Mesenchymal stem cell (in vitro differentiated cells and primary cell): Measurements from ENCODE around the gene MDM2.

Source experiments
- DNase-seq: peaks from one replicate; pipeline ENCODE4 v3.0.0-alpha.2; 2013
- H2AFZ ChIP-seq: one replicate; pipeline ENCODE4 v1.6.1; 2013; ENCODE audit warnings: low read depth, mild to moderate bottlenecking, control low read depth, inconsistent platforms, low read length, moderate library complexity
- H2AK5ac ChIP-seq: 2 replicates; pipeline ENCODE4 v1.6.1; 2013; ENCODE audit warnings: low read length, moderate library complexity, mild to moderate bottlenecking, inconsistent platforms; ENCODE audit not compliant: severe bottlenecking
- H2BK120ac ChIP-seq: one replicate; pipeline ENCODE4 v1.6.1; 2013; ENCODE audit warnings: low read depth, mild to moderate bottlenecking, inconsistent platforms, low read length, moderate library complexity
- H2BK12ac ChIP-seq, 2 experiments: one replicate each; pipeline ENCODE4 v1.6.1; 2013; ENCODE audit warnings: inconsistent platforms in 2 of 2, low read length in 2 of 2, mild to moderate bottlenecking in 2 of 2, moderate library complexity in 2 of 2, control low read depth in 1 of 2
- H2BK15ac ChIP-seq: one replicate; pipeline ENCODE4 v1.6.1; 2013; ENCODE audit warnings: mild to moderate bottlenecking, low read depth, inconsistent platforms; ENCODE audit not compliant: poor library complexity, severe bottlenecking
- H2BK5ac ChIP-seq: 2 replicates; pipeline ENCODE4 v1.6.1; 2013; ENCODE audit warnings: low read depth, mild to moderate bottlenecking, low read length, control low read depth, inconsistent platforms; ENCODE audit not compliant: poor library complexity, severe bottlenecking
- H3K14ac ChIP-seq, 2 experiments: one replicate each; pipeline ENCODE4 v1.6.1; 2013; ENCODE audit warnings: inconsistent platforms in 2 of 2, low read length in 2 of 2, control low read depth in 1 of 2, mild to moderate bottlenecking in 1 of 2, moderate library complexity in 1 of 2
- H3K18ac ChIP-seq, 2 experiments: one replicate each; pipeline ENCODE4 v1.6.1; 2013; ENCODE audit warnings: inconsistent platforms in 2 of 2, low read length in 2 of 2, control low read depth in 1 of 2, low read depth in 1 of 2, mild to moderate bottlenecking in 1 of 2
- H3K23ac ChIP-seq, 2 experiments: one replicate each; pipeline ENCODE4 v1.6.1; 2013; ENCODE audit warnings: inconsistent platforms in 2 of 2, low read length in 2 of 2, mild to moderate bottlenecking in 2 of 2, moderate library complexity in 2 of 2, control low read depth in 1 of 2
- H3K27ac ChIP-seq: 2 replicates; pipeline ENCODE4 v1.5.1; 2013; ENCODE audit warnings: mild to moderate bottlenecking, moderate library complexity, low read length, control low read depth, inconsistent platforms; ENCODE audit not compliant: poor library complexity, severe bottlenecking
- H3K27me3 ChIP-seq, 2 experiments: 2 replicates each; pipeline versions ENCODE4 v1.6.1 to v1.7.0; 2013; ENCODE audit warnings: low read length in 2 of 2, mild to moderate bottlenecking in 2 of 2, moderate library complexity in 2 of 2, control low read depth in 1 of 2, inconsistent platforms in 1 of 2; ENCODE audit not compliant: control insufficient read depth in 1 of 2, insufficient read depth in 1 of 2
- H3K36me3 ChIP-seq, 2 experiments: 2 replicates each; pipeline versions ENCODE4 v1.6.1 to v1.7.0; 2013; ENCODE audit warnings: low read length in 2 of 2, control low read depth in 1 of 2, inconsistent platforms in 1 of 2, low read depth in 1 of 2, mild to moderate bottlenecking in 1 of 2; ENCODE audit not compliant: insufficient read depth in 2 of 2, control insufficient read depth in 1 of 2
- H3K4ac ChIP-seq, 2 experiments: one replicate each; pipeline ENCODE4 v1.6.1; 2013; ENCODE audit warnings: inconsistent platforms in 2 of 2, low read length in 2 of 2, mild to moderate bottlenecking in 2 of 2, moderate library complexity in 2 of 2, control low read depth in 1 of 2, low read depth in 1 of 2
- H3K4me1 ChIP-seq: 2 replicates; pipeline ENCODE4 v1.6.1; 2013; ENCODE audit warnings: low read depth, low read length, control low read depth; ENCODE audit not compliant: control insufficient read depth, insufficient read depth
- H3K4me2 ChIP-seq: 2 replicates; pipeline ENCODE4 v1.6.1; 2013; ENCODE audit warnings: low read length, mild to moderate bottlenecking, inconsistent platforms; ENCODE audit not compliant: poor library complexity, severe bottlenecking
- H3K4me3 ChIP-seq, 2 experiments: 2 replicates each; pipeline versions ENCODE4 v1.5.1 to v1.7.0; 2013; ENCODE audit warnings: low read length in 2 of 2, mild to moderate bottlenecking in 2 of 2, control low read depth in 1 of 2, low read depth in 1 of 2; ENCODE audit not compliant: insufficient read depth in 1 of 2
- H3K79me1 ChIP-seq: replicated peaks from 2 replicates; pipeline ENCODE4 v1.6.1; 2013; ENCODE audit warnings: mild to moderate bottlenecking, control low read depth, low read length, inconsistent platforms; ENCODE audit not compliant: poor library complexity, severe bottlenecking
- H3K9ac ChIP-seq: 2 replicates; pipeline ENCODE4 v1.7.0; 2013; ENCODE audit warnings: mild to moderate bottlenecking, low read length, moderate library complexity
- H3K9me3 ChIP-seq: 2 replicates; pipeline ENCODE4 v1.7.0; 2013; ENCODE audit warnings: mild to moderate bottlenecking, low read length; ENCODE audit not compliant: control insufficient read depth
- H4K8ac ChIP-seq: one replicate; pipeline ENCODE4 v1.6.1; 2013; ENCODE audit warnings: inconsistent platforms, mild to moderate bottlenecking, low read length, moderate library complexity
- H4K91ac ChIP-seq: one replicate; pipeline ENCODE4 v1.6.1; 2013; ENCODE audit warnings: mild to moderate bottlenecking, low read length, inconsistent platforms
- WGBS: methylation state at CpG from one replicate; pipeline ENCODE4 v1.1.7; 2013; ENCODE audit warnings: mixed read lengths; 5-methylcytosine and 5-hydroxymethylcytosine counted together

Gene MDM2

GRCh38 chr12:68865399-68866164, 57.6 kb downstream of the MDM2 start:
- no peaks in the 10 kb centered on the region for H3K27me3 ChIP-seq
- H3K4me1 ChIP-seq, result no peaks in the 10 kb centered on the region
- H3K4me3 ChIP-seq, result no peak overlapping the region
- H2BK12ac ChIP-seq, result no peak overlapping the region
- H3K9me3 ChIP-seq, result no peaks in the 10 kb centered on the region
- H3K23ac ChIP-seq, result no peak overlapping the region
- H2BK15ac ChIP-seq, result no peak overlapping the region
- H2BK120ac ChIP-seq, result no peak overlapping the region
- no peak for DNase-seq
- H2BK5ac ChIP-seq, result no peak overlapping the region
- no peak overlapping the region for H4K91ac ChIP-seq
- H2AK5ac ChIP-seq, result no peak overlapping the region
- peaks cover 0 to 6% of the 10 kb centered on the region in 2 experiments for H3K36me3 ChIP-seq
- H3K4ac ChIP-seq, result no peak overlapping the region
- no peak overlapping the region for H3K4me2 ChIP-seq
- H3K9ac ChIP-seq, result no peak overlapping the region
- H2AFZ ChIP-seq, result no peak overlapping the region
- no peak overlapping the region for H4K8ac ChIP-seq
- no peaks in the 10 kb centered on the region for H3K79me1 ChIP-seq
- WGBS, result 84% methylated on average over 9 of the region's 9 CpGs
- H3K14ac ChIP-seq, result no peak overlapping the region
- H3K27ac ChIP-seq, result no peak overlapping the region
- no peak overlapping the region for H3K18ac ChIP-seq

DNA sequence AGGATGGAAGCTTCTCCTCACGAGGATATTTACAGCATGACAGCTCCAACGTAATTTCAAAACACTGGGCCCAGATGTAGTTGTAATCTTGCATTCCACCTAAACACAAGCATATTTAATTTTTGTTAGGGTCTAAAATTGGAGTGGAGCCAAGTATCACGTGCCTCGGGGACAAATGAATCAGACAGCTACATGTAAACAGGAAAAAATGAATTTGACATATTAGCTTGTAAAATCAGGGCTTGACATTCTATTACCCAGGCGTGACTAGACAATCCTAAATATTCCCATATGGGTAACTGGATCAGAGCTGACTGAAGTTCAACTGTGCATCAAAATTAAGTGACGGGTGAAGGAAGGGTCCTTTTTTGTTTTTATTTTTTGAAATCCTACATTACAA, 59.0 kb downstream of the MDM2 start:
- no peak overlapping the region for H3K14ac ChIP-seq
- H3K4me2 ChIP-seq, result no peak overlapping the region
- no peaks in the 10 kb centered on the region for H3K79me1 ChIP-seq
- no peak overlapping the region for H4K8ac ChIP-seq
- no peak overlapping the region for H2BK5ac ChIP-seq
- no peak overlapping the region for H3K4ac ChIP-seq
- H3K27me3 ChIP-seq, result no peaks in the 10 kb centered on the region
- no peak overlapping the region for H2AFZ ChIP-seq
- H3K9ac ChIP-seq, result no peak overlapping the region
- no peak overlapping the region for H4K91ac ChIP-seq
- peaks cover 0 to 6% of the 10 kb centered on the region in 2 experiments for H3K36me3 ChIP-seq
- H3K4me1 ChIP-seq, result no peaks in the 10 kb centered on the region
- H3K27ac ChIP-seq, result no peak overlapping the region
- no peak overlapping the region for H2AK5ac ChIP-seq
- H3K23ac ChIP-seq, result no peak overlapping the region
- WGBS, result 60% methylated on average over 3 of the region's 6 CpGs
- H3K4me3 ChIP-seq, result no peak overlapping the region
- DNase-seq, result no peak
- no peaks in the 10 kb centered on the region for H3K9me3 ChIP-seq
- no peak overlapping the region for H3K18ac ChIP-seq
- H2BK12ac ChIP-seq, result no peak overlapping the region
- H2BK15ac ChIP-seq, result no peak overlapping the region
- no peak overlapping the region for H2BK120ac ChIP-seq

DNA sequence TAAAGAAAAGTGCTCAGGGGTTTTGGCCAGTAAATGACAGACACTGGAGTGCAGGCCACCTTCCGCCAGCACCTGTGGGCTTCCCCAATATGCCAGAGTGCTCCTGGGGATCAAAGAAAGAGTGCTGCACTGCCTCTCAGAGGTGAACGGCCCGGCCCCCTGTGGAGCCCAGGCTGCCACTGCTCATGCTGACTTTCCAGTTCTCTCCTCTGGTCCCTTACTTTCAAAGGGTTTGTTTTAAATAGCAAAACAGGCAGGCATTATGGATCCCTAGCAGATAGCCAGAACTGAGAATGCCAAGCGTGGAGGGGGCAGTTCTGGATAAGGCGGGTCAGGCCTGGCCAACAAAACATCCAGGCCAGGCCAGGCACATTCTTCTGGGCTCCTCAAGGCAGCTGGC, 59.6 kb downstream of the MDM2 start:
- Histone ChIP-seq H3K23ac (no peak overlapping the region), H2BK5ac (no peak overlapping the region), H3K9me3 (no peaks in the 10 kb centered on the region), H3K4me2 (no peak overlapping the region), H4K91ac (no peak overlapping the region), H3K79me1 (no peaks in the 10 kb centered on the region), H2BK15ac (no peak overlapping the region), H3K27ac (no peak overlapping the region), H3K4ac (no peak overlapping the region), H3K9ac (no peak overlapping the region), H2AFZ (no peak overlapping the region), H3K14ac (no peak overlapping the region), H2AK5ac (no peak overlapping the region), H3K4me3 (no peak overlapping the region), H2BK120ac (no peak overlapping the region), H4K8ac (peak overlapping the region; percentile 31), H2BK12ac (no peak overlapping the region), H3K27me3 (no peaks in the 10 kb centered on the region), H3K18ac (no peak overlapping the region), H3K4me1 (no peaks in the 10 kb centered on the region), H3K36me3 (peaks cover 0 to 6% of the 10 kb centered on the region in 2 experiments)
- 75% methylated on average over 5 of the region's 5 CpGs for WGBS
- DNase-seq, result no peak

DNA sequence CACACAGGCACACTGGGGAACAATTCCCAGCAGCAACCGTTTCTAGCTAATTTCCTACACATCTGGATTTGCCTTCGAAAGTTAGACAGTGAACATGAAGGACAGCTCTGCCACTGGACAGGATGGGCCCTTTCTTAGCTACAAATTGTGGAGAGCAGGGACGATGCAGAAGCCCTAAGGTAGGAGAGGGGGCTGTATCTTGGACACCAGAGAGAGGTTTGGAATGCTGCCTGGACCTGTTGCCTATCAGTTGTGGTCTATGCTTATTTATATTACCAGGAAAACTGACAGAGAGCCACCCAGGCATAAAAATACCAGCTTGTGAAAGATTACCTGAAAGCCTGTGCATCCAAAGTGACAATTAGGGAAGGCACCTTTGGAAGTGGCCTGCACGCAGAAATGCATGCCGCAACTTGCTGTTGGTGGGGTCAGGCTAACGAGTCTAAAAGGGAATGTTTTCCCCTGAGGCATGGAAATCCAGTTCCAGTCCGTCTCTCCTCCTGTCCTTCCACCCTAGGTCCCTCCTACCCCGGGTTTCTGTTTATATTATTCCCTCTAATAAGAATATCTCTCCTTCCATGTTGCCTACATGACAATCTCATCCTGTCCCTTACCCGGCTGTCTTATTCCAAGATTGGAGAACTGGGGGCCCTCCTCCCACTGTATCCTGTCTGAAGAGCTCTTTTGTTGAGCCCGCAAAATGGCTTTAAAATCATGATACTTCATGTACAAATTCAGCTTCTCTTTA, 60.2 kb downstream of the MDM2 start:
- no peak overlapping the region for H2BK5ac ChIP-seq
- H3K27ac ChIP-seq, result no peak overlapping the region
- no peak overlapping the region for H3K18ac ChIP-seq
- no peak overlapping the region for H3K9ac ChIP-seq
- no peak overlapping the region for H3K23ac ChIP-seq
- H4K91ac ChIP-seq, result no peak overlapping the region
- H3K4me3 ChIP-seq, result no peak overlapping the region
- no peak overlapping the region for H3K4me2 ChIP-seq
- no peak overlapping the region for H2AK5ac ChIP-seq
- no peak overlapping the region for H2AFZ ChIP-seq
- no peaks in the 10 kb centered on the region for H3K4me1 ChIP-seq
- 82% methylated on average over 10 of the region's 10 CpGs for WGBS
- no peak overlapping the region for H2BK15ac ChIP-seq
- H2BK12ac ChIP-seq, result no peak overlapping the region
- H3K79me1 ChIP-seq, result no peaks in the 10 kb centered on the region
- no peaks in the 10 kb centered on the region for H3K9me3 ChIP-seq
- H4K8ac ChIP-seq, result peak overlapping the region; percentile 31
- no peak overlapping the region for H3K4ac ChIP-seq
- H3K27me3 ChIP-seq, result no peaks in the 10 kb centered on the region
- H3K36me3 ChIP-seq, result peaks cover 0 to 6% of the 10 kb centered on the region in 2 experiments
- no peak for DNase-seq
- H2BK120ac ChIP-seq, result no peak overlapping the region
- no peak overlapping the region for H3K14ac ChIP-seq
